GM20431 (cell line): Measurements from ENCODE around the gene ADAP1.
"Not testable (repeated sequence)": the region's sequence is repeated elsewhere in the genome, so short reads cannot be mapped to it uniquely, and the experiment has no call there.

ENCODE experiments used
- in situ Hi-C: fragments of 300-500 bp; cut with MseI, MboI; formaldehyde crosslinking; loops from one replicate; pipeline ENCODE4 v1.15.0; 2020; ENCODE audit warnings: low sequenced_read_pairs; ENCODE audit not compliant: unreplicated experiment

Gene ADAP1

GRCh38 chr7:945556-946255 lies 8.8 kb downstream of the ADAP1 start:
- in situ Hi-C loops = no loop called here

GRCh38 chr7:945147-945555 lies 9.3 kb downstream of the ADAP1 start:
- in situ Hi-C loops = no loop called here

GRCh38 chr7:944744-945143 lies 9.7 kb downstream of the ADAP1 start:
- in situ Hi-C loops = no loop called here

- in situ Hi-C loops = not testable (repeated sequence)
Observed at GRCh38 chr7:943793-944192, 10.7 kb downstream of the ADAP1 start.

- in situ Hi-C loops = no loop called here
Observed at GRCh38 chr7:940599-941408, 13.7 kb downstream of the ADAP1 start.

- in situ Hi-C loops = no loop called here
Observed at GRCh38 chr7:939843-940242, 14.6 kb downstream of the ADAP1 start.

- in situ Hi-C loops = no loop called here
Observed at GRCh38 chr7:938546-939185, 15.8 kb downstream of the ADAP1 start.

GRCh38 chr7:937856-938484 lies 16.5 kb downstream of the ADAP1 start:
- in situ Hi-C loops = no loop called here

GRCh38 chr7:936386-937054 lies 18.0 kb downstream of the ADAP1 start:
- in situ Hi-C loops = no loop called here

GRCh38 chr7:935874-936385 lies 18.6 kb downstream of the ADAP1 start:
- in situ Hi-C loops = no loop called here

GRCh38 chr7:935164-935873 lies 19.2 kb downstream of the ADAP1 start:
- in situ Hi-C loops = no loop called here

GRCh38 chr7:934469-935163 lies 19.9 kb downstream of the ADAP1 start:
- in situ Hi-C loops = no loop called here

GRCh38 chr7:932651-932975 lies 21.9 kb downstream of the ADAP1 start:
- in situ Hi-C loops = no loop called here

GRCh38 chr7:931871-932650 lies 22.4 kb downstream of the ADAP1 start:
- in situ Hi-C loops = no loop called here

- in situ Hi-C loops = no loop called here
Observed at GRCh38 chr7:930975-931758, 23.3 kb downstream of the ADAP1 start.

- in situ Hi-C loops = no loop called here
Observed at GRCh38 chr7:929311-929711, 25.2 kb downstream of the ADAP1 start.

GRCh38 chr7:927031-927671 lies 27.3 kb downstream of the ADAP1 start:
- in situ Hi-C loops = no loop called here
